HEK293T (cell line): ENCODE results near the gene SSTR4.

ENCODE experiments used
- CTCF ChIA-PET: fragments of 350-600 bp; formaldehyde crosslinking; extraction: SDS; loops from one replicate; lab custom pipeline; 2021; ENCODE audit warnings: antibody characterized with exemption, inconsistent platforms; lab: Yijun Ruan, JAX
- POLR2A ChIA-PET: fragments of 350-600 bp; formaldehyde crosslinking; extraction: SDS; loops from one replicate; lab custom pipeline; 2020; ENCODE audit warnings: antibody characterized with exemption, inconsistent platforms; lab: Yijun Ruan, JAX
- DNase-seq: peaks from one replicate; pipeline ENCODE4 v3.0.0; 2012; ENCODE audit warnings: mixed read lengths; ENCODE audit errors: extremely low spot score
- ARNT ChIP-seq: fragments of 450-650 bp; IDR thresholded peaks from 2 replicates; pipeline ENCODE4 v1.6.1; 2017; ENCODE audit warnings: mild to moderate bottlenecking
- BHLHE40 ChIP-seq: fragments of 450-650 bp; IDR thresholded peaks from 2 replicates; pipeline ENCODE4 v1.6.1; 2016; ENCODE audit warnings: mild to moderate bottlenecking, moderate library complexity, borderline replicate concordance
- CTBP1 ChIP-seq: fragments of 450-650 bp; IDR thresholded peaks from 2 replicates; pipeline ENCODE4 v1.6.1; 2016; ENCODE audit warnings: borderline replicate concordance
- ELF4 ChIP-seq: fragments of 450-650 bp; IDR thresholded peaks from 2 replicates; pipeline ENCODE4 v1.6.1; 2017; ENCODE audit warnings: antibody characterized with exemption
- FOXA1 ChIP-seq: fragments of 450-650 bp; IDR thresholded peaks from 2 replicates; pipeline ENCODE4 v1.6.1; 2016; ENCODE audit warnings: mild to moderate bottlenecking
- FOXK2 ChIP-seq: fragments of 450-650 bp; IDR thresholded peaks from 2 replicates; pipeline ENCODE4 v1.6.1; 2016; ENCODE audit warnings: mild to moderate bottlenecking
- FOXM1 ChIP-seq: fragments of 450-650 bp; IDR thresholded peaks from 2 replicates; pipeline ENCODE4 v1.6.1; 2017; ENCODE audit warnings: mild to moderate bottlenecking, borderline replicate concordance
- HDGF ChIP-seq: fragments of 450-650 bp; IDR thresholded peaks from 2 replicates; pipeline ENCODE4 v1.6.1; 2017; ENCODE audit warnings: antibody characterized with exemption, borderline replicate concordance
- L3MBTL2 ChIP-seq: fragments of 450-650 bp; conservative IDR thresholded peaks from 2 replicates; pipeline ENCODE4 v1.6.1; 2016; ENCODE audit warnings: mild to moderate bottlenecking
- LEF1 ChIP-seq: fragments of 450-650 bp; IDR thresholded peaks from 2 replicates; pipeline ENCODE4 v1.6.1; 2017; ENCODE audit warnings: mild to moderate bottlenecking, borderline replicate concordance
- NFRKB ChIP-seq: fragments of 450-650 bp; IDR thresholded peaks from 2 replicates; pipeline ENCODE4 v1.6.1; 2016; ENCODE audit warnings: mild to moderate bottlenecking, moderate library complexity
- PKNOX1 ChIP-seq: fragments of 450-650 bp; IDR thresholded peaks from 2 replicates; pipeline ENCODE4 v1.6.1; 2016
- SP1 ChIP-seq: fragments of 450-650 bp; IDR thresholded peaks from 2 replicates; pipeline ENCODE4 v1.6.1; 2017
- SUZ12 ChIP-seq: fragments of 450-650 bp; IDR thresholded peaks from 2 replicates; pipeline ENCODE4 v1.6.1; 2016; ENCODE audit warnings: mild to moderate bottlenecking
- TARDBP ChIP-seq: fragments of 450-650 bp; IDR thresholded peaks from 2 replicates; pipeline ENCODE4 v1.6.1; 2016
- ZNF384 ChIP-seq: fragments of 450-650 bp; IDR thresholded peaks from 2 replicates; pipeline ENCODE4 v1.6.1; 2016

SSTR4 gene

GRCh38 chr20:23000232-23000947 is 34.7 kb upstream of the SSTR4 start:
- ChIA-PET POLR2A (no interaction called here), CTCF (no interaction called here)
- DNase-seq = no peak
- TF ChIP-seq LEF1 (no peak), FOXM1 (no peak), SUZ12 (no peak), TARDBP (no peak), PKNOX1 (no peak), NFRKB (no peak), BHLHE40 (no peak), ELF4 (no peak), FOXK2 (no peak), L3MBTL2 (no peak), ARNT (no peak), CTBP1 (no peak), ZNF384 (no peak)

GRCh38 chr20:23002276-23002675 is 32.8 kb upstream of the SSTR4 start:
- POLR2A ChIA-PET = no interaction called here
- no peak for TF ChIP-seq ELF4
- DNase-seq = no peak
- CTCF ChIA-PET = no interaction called here

- TF ChIP-seq ELF4 (no peak), LEF1 (no peak), SP1 (no peak), TARDBP (no peak), HDGF (no peak), BHLHE40 (no peak), ZNF384 (no peak), FOXK2 (no peak), FOXA1 (no peak)
- DNase-seq = no peak
- POLR2A ChIA-PET = no interaction called here
- CTCF ChIA-PET = no interaction called here
Observed at GRCh38 chr20:23003077-23003635, 32.0 kb upstream of the SSTR4 start.

- no peak for TF ChIP-seq SUZ12
- no peak for TF ChIP-seq FOXK2
- TF ChIP-seq ELF4 = no peak
- TF ChIP-seq L3MBTL2 = no peak
- TF ChIP-seq FOXA1 = no peak
- CTCF ChIA-PET = no interaction called here
- POLR2A ChIA-PET = no interaction called here
- DNase-seq = no peak
Observed at GRCh38 chr20:23003881-23004460, 31.1 kb upstream of the SSTR4 start.

GRCh38 chr20:23005776-23006175 is 29.3 kb upstream of the SSTR4 start:
- CTCF ChIA-PET = no interaction called here
- no peak for DNase-seq
- POLR2A ChIA-PET = no interaction called here
- no peak for TF ChIP-seq SUZ12
- TF ChIP-seq ELF4 = no peak
- TF ChIP-seq BHLHE40 = no peak
- TF ChIP-seq CTBP1 = no peak
- no peak for TF ChIP-seq L3MBTL2
- TF ChIP-seq SP1 = no peak
- TF ChIP-seq FOXA1 = no peak
- TF ChIP-seq PKNOX1 = no peak
- TF ChIP-seq FOXM1 = no peak
- TF ChIP-seq ARNT = no peak
- TF ChIP-seq TARDBP = no peak
- no peak for TF ChIP-seq ZNF384
- TF ChIP-seq LEF1 = no peak
- TF ChIP-seq HDGF = no peak
- TF ChIP-seq NFRKB = no peak
- TF ChIP-seq FOXK2 = no peak

- ChIA-PET POLR2A (no interaction called here), CTCF (no interaction called here)
- TF ChIP-seq TARDBP (no peak), SP1 (no peak), HDGF (no peak), FOXA1 (no peak), ARNT (no peak), SUZ12 (no peak), FOXM1 (no peak), BHLHE40 (no peak), L3MBTL2 (no peak)
- no peak for DNase-seq
Observed at GRCh38 chr20:23007462-23007861, 27.6 kb upstream of the SSTR4 start.

GRCh38 chr20:23007886-23008655 is 27.0 kb upstream of the SSTR4 start:
- TF ChIP-seq ELF4 (no peak), CTBP1 (no peak), SP1 (no peak), HDGF (no peak), LEF1 (no peak), FOXK2 (no peak), ZNF384 (no peak), BHLHE40 (no peak), L3MBTL2 (no peak), ARNT (no peak), PKNOX1 (no peak), SUZ12 (no peak), TARDBP (no peak), NFRKB (no peak), FOXM1 (no peak), FOXA1 (no peak)
- POLR2A ChIA-PET = no interaction called here
- CTCF ChIA-PET = no interaction called here
- no peak for DNase-seq
